Stimulated activated CD8-positive, alpha-beta memory T cell treated with anti-CD3 and anti-CD28 coated beads, Interleukin-4, amount 100 ng/mL, for 4 hours (primary cell): ENCODE data around the gene GPR3.

Experiments used
- DNase-seq, 2 donors: peaks; one replicate each; pipeline ENCODE4 v3.0.0-alpha.2; 2020; ENCODE audit warnings: low read depth in 2 of 2, low spot score in 1 of 2

Gene GPR3

GRCh38 chr1:27392096-27392777, at the start of gene GPR3:
Gene GPR3, plus strand, starts transcription at chr1:27392622. Its CDS starts 1,177 bp downstream, at chr1:27393799.
- DNase-seq, result peak; percentile 85

- DNase-seq, result peak; percentile 53 to 76
Observed at GRCh38 chr1:27342778-27343638, 49.4 kb upstream of the GPR3 start.

DNA sequence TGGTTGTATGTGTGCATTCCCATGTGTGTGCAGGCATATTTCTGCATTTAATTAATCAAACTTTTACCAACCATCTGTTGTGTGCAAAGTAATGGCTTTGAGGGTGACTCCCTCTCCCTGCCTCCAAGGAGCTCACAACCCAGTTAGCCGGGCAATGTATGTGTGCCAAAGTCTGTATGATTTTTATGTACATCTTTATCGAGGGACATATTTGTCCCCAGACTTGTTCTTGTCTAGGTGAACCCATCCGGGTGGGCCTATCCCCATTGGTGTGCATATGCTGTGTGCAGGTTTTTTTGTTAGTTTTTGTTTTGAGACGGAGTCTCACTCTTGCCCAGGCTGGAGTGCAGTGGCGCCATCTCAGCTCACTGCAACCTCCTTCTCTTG, 48.8 kb upstream of the GPR3 start:
- no peak for DNase-seq

DNA sequence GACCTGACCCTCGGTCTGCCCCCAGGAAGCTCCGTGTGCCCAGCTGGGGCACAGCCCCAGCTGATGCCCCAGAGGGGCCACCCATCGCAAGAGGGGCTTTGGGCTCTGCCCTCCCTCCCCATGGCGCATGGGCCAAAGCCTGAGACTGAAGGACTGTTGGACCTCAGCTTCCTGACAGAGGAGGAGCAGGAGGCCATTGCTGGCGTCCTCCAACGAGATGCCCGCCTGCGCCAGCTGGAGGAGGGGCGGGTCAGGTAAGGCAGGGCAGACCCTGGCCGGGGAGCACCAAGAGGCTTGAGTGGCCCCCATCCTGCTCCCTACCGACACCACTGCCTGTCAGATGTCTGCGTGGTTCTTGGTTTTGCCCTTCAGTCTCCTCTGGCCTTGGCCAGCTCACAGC, 47.1 kb upstream of the GPR3 start:
- DNase-seq, result no peak

DNA sequence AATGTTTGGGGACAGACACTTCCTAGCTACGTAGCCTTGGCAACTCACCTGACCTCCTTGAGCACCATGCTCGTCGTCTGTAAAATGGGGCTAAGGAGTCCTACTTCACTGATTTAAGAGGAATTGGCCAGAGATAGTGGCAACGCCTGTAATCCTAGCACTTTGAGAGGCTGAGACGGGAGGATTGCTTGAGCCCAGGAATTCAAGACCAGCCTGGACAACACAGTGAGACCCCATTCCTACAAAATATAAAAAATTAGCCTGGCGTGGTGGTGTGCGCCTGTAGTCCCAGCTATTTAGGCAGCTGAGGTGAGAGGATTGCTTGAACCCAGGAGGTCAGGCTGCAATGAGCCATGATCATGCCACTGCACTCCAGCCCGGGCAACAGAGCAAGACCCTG, 46.1 kb upstream of the GPR3 start:
- no peak for DNase-seq

GRCh38 chr1:27346991-27347624, 45.3 kb upstream of the GPR3 start:
- no peak for DNase-seq

- DNase-seq, result no peak
Observed at GRCh38 chr1:27348861-27349783, 43.3 kb upstream of the GPR3 start.

- no peak for DNase-seq
Observed at GRCh38 chr1:27349784-27350662, 42.4 kb upstream of the GPR3 start.

GRCh38 chr1:27350663-27351540, 41.5 kb upstream of the GPR3 start:
- DNase-seq, result no peak

GRCh38 chr1:27351541-27352107, 40.8 kb upstream of the GPR3 start:
- no peak for DNase-seq

GRCh38 chr1:27353166-27353565, 39.3 kb upstream of the GPR3 start:
- no peak for DNase-seq

- DNase-seq, result no peak
Observed at GRCh38 chr1:27353629-27354028, 38.8 kb upstream of the GPR3 start.

DNA sequence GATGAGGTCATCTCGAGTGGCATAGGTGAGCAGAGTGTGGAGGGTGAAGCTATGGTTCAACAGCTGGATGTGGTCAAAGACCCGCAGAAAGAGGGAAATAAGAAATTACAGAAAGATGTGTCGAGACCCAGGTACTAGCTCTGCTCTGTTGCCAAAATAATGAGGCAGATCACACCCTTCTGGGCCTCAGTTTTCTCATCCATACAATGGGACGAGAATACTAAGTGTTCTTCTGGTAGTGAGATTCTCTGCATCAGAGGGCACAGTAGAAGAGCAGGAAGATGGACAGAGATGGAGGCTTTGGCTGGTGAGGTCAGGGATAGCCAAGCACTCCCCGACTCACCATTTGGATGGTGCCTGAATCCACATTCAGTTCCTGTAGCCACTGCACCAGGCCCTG, 36.7 kb upstream of the GPR3 start:
- no peak for DNase-seq

GRCh38 chr1:27356277-27356618, 36.2 kb upstream of the GPR3 start:
- no peak for DNase-seq

GRCh38 chr1:27356619-27357280, 35.7 kb upstream of the GPR3 start:
- DNase-seq, result no peak

DNA sequence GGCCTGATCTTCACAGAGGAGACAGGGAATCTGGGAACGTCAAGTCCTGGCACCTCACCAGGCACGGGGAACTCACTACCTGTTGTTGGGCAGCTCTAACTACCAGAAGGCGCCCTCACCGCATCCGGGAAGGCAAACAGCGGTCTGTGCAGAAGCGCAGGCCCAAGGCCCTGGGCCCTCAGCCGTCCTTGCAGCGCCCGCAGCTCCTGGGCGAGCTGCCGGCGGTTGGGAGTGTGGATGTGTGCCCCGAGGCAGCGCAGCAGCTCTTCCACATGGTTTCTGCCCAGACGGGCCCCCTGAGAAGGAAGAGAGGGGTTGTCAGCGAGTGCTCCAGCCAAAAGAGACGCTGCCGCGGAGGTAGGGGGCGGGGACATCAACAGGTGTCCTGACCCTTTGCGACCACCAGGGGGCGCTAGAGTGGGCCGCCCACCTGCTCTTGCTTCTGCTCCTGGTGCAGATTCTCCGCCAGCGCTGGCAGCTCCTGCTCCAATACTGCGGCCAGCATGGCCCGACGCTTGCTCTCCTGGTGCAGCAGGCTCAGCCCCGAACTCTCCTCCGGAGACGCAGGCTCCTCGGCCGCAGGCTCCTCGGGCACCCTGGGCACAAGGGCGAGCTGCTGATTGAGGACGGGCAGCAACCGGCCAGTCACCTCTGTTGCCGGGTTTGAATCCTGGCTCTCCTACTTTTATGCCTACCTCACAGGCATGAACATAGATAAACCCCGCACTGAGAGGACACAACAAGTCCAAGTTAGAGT, 35.0 kb upstream of the GPR3 start:
- peak; percentile 54 to 61 for DNase-seq
